DND-41 (cell line): Measurements from ENCODE around the gene SETD1A.

Experiments used
- ATAC-seq: fragments of 200-7000 bp; cut with Tn5 transposase; 3 replicates; pipeline ENCODE4 v1.9.1; 2021; ENCODE audit warnings: low read depth; ENCODE audit not compliant: insufficient read depth
- DNase-seq: peaks from one replicate; pipeline ENCODE4 v3.0.0-alpha.2; 2020
- H2AFZ ChIP-seq: 2 replicates; pipeline ENCODE4 v1.6.0; 2012; ENCODE audit warnings: low read depth, low read length
- H3K27ac ChIP-seq: 2 replicates; pipeline ENCODE4 v1.5.1; 2012; ENCODE audit warnings: low read length, inconsistent platforms
- H3K27me3 ChIP-seq: fragments of 200-600 bp; sonication (generic); 2 replicates; pipeline ENCODE4 v1.6.0; 2012; ENCODE audit warnings: low read length, mild to moderate bottlenecking, inconsistent platforms; ENCODE audit not compliant: insufficient read depth, poor library complexity
- H3K36me3 ChIP-seq: 2 replicates; pipeline ENCODE4 v1.5.1; 2012; ENCODE audit warnings: low read length, inconsistent platforms; ENCODE audit not compliant: insufficient read depth
- H3K4me1 ChIP-seq: 2 replicates; pipeline ENCODE4 v1.5.1; 2012; ENCODE audit warnings: mild to moderate bottlenecking, low read length; ENCODE audit not compliant: insufficient read depth
- H3K4me2 ChIP-seq: 2 replicates; pipeline ENCODE4 v1.6.0; 2012; ENCODE audit warnings: mild to moderate bottlenecking, moderate library complexity, low read length, inconsistent platforms; ENCODE audit not compliant: insufficient read depth
- H3K4me3 ChIP-seq, 2 experiments: fragments of 200-600 bp in 1 of 2; shearing (Covaris generic) in 1 of 2; 2 replicates each; pipeline ENCODE4 v1.5.1; 2012 to 2016; ENCODE audit warnings: inconsistent platforms in 2 of 2, low read length in 2 of 2, mild to moderate bottlenecking in 2 of 2, low read depth in 1 of 2, moderate library complexity in 1 of 2
- H3K79me2 ChIP-seq: 2 replicates; pipeline ENCODE4 v1.6.0; 2012; ENCODE audit warnings: low read length, inconsistent platforms; ENCODE audit not compliant: insufficient read depth
- H3K9ac ChIP-seq: 2 replicates; pipeline ENCODE4 v1.6.0; 2012; ENCODE audit warnings: low read depth, mild to moderate bottlenecking, inconsistent platforms, low read length, moderate library complexity
- H3K9me3 ChIP-seq: 2 replicates; pipeline ENCODE4 v1.5.1; 2012; ENCODE audit warnings: low read length, moderate library complexity, mild to moderate bottlenecking, inconsistent platforms; ENCODE audit not compliant: insufficient read depth, severe bottlenecking
- H4K20me1 ChIP-seq: 2 replicates; pipeline ENCODE4 v1.6.0; 2012; ENCODE audit warnings: low read length; ENCODE audit not compliant: insufficient read depth
- CTCF ChIP-seq: IDR thresholded peaks from 2 replicates; pipeline ENCODE4 v1.5.1; 2012; ENCODE audit warnings: borderline replicate concordance, low read length, moderate library complexity, mild to moderate bottlenecking; ENCODE audit not compliant: poor library complexity, severe bottlenecking; ENCODE audit errors: extremely low read depth
- EZH2 ChIP-seq: IDR thresholded peaks from 3 replicates; pipeline ENCODE4 v1.6.1; 2012; ENCODE audit warnings: borderline replicate concordance, low read depth, mild to moderate bottlenecking, moderate library complexity, low read length, inconsistent platforms; ENCODE audit not compliant: severe bottlenecking

Gene SETD1A

GRCh38 chr16:30927789-30928378 lies 29.7 kb upstream of the SETD1A start:
- Histone ChIP-seq H3K27ac (no peak overlapping the region), H3K4me1 (peaks cover 35% of the 10 kb centered on the region), H3K4me2 (peak overlapping the region; percentile 15; the same call in 1 of the 2 replicates), H3K36me3 (peaks cover 71% of the 10 kb centered on the region), H4K20me1 (peaks cover 18% of the 10 kb centered on the region), H3K79me2 (peaks cover 31% of the 10 kb centered on the region), H3K4me3 (no peak overlapping the region), H3K9me3 (no peaks in the 10 kb centered on the region), H3K27me3 (no peaks in the 10 kb centered on the region), H3K9ac (no peak overlapping the region), H2AFZ (no peak overlapping the region)
- ATAC-seq = peak; percentile 27
- peak; percentile 63 for DNase-seq
- TF ChIP-seq EZH2 (no peak), CTCF (no peak)

- H3K36me3 ChIP-seq = peaks cover 72% of the 10 kb centered on the region
- H3K4me2 ChIP-seq = peak overlapping the region; percentile 15; the same call in 1 of the 2 replicates
- no peak overlapping the region for H3K27ac ChIP-seq
- H3K4me1 ChIP-seq = peaks cover 35% of the 10 kb centered on the region
- ATAC-seq (no peak), DNase-seq (no peak)
- peaks cover 18% of the 10 kb centered on the region for H4K20me1 ChIP-seq
- TF ChIP-seq CTCF (no peak), EZH2 (no peak)
- no peaks in the 10 kb centered on the region for H3K9me3 ChIP-seq
- no peak overlapping the region for H2AFZ ChIP-seq
- H3K9ac ChIP-seq = no peak overlapping the region
- no peak overlapping the region for H3K4me3 ChIP-seq
- no peaks in the 10 kb centered on the region for H3K27me3 ChIP-seq
- H3K79me2 ChIP-seq = peaks cover 31% of the 10 kb centered on the region
These were observed 29.2 kb upstream of the SETD1A start for GRCh38 chr16:30928390-30928789.

- no peak overlapping the region for H3K9ac ChIP-seq
- ATAC-seq (no peak), DNase-seq (no peak)
- peaks cover 77% of the 10 kb centered on the region for H3K36me3 ChIP-seq
- no peak for TF ChIP-seq EZH2
- no peak for TF ChIP-seq CTCF
- no peak overlapping the region for H2AFZ ChIP-seq
- H3K9me3 ChIP-seq = no peaks in the 10 kb centered on the region
- H3K4me2 ChIP-seq = no peak overlapping the region
- peaks cover 18% of the 10 kb centered on the region for H4K20me1 ChIP-seq
- H3K27me3 ChIP-seq = no peaks in the 10 kb centered on the region
- peaks cover 35% of the 10 kb centered on the region for H3K4me1 ChIP-seq
- H3K27ac ChIP-seq = no peak overlapping the region
- peaks cover 27% of the 10 kb centered on the region for H3K79me2 ChIP-seq
- no peak overlapping the region for H3K4me3 ChIP-seq
These were observed 28.4 kb upstream of the SETD1A start for GRCh38 chr16:30929167-30929566.
